COLO668 (cell line): ENCODE measurements around the gene CD300LF.

Source experiments
- DNase-seq: peaks from one replicate; lab custom pipeline; 2025; ENCODE audit not compliant: unreplicated experiment; lab: John Stamatoyannopoulos, UW

Gene CD300LF

GRCh38 chr17:74746376-74746775 lies 33.7 kb upstream of the CD300LF start:
- DNase-seq = no peak

GRCh38 chr17:74745548-74746177 lies 32.9 kb upstream of the CD300LF start:
- DNase-seq = no peak

GRCh38 chr17:74744714-74745547 lies 32.2 kb upstream of the CD300LF start:
- DNase-seq = peak; percentile 56

GRCh38 chr17:74744349-74744713 lies 31.6 kb upstream of the CD300LF start:
- no peak for DNase-seq

GRCh38 chr17:74743755-74744154 lies 31.0 kb upstream of the CD300LF start:
- DNase-seq = no peak

- DNase-seq = no peak
These were observed 30.3 kb upstream of the CD300LF start for GRCh38 chr17:74742978-74743545.

GRCh38 chr17:74742153-74742515 lies 29.4 kb upstream of the CD300LF start:
- DNase-seq = peak; percentile 74

DNA sequence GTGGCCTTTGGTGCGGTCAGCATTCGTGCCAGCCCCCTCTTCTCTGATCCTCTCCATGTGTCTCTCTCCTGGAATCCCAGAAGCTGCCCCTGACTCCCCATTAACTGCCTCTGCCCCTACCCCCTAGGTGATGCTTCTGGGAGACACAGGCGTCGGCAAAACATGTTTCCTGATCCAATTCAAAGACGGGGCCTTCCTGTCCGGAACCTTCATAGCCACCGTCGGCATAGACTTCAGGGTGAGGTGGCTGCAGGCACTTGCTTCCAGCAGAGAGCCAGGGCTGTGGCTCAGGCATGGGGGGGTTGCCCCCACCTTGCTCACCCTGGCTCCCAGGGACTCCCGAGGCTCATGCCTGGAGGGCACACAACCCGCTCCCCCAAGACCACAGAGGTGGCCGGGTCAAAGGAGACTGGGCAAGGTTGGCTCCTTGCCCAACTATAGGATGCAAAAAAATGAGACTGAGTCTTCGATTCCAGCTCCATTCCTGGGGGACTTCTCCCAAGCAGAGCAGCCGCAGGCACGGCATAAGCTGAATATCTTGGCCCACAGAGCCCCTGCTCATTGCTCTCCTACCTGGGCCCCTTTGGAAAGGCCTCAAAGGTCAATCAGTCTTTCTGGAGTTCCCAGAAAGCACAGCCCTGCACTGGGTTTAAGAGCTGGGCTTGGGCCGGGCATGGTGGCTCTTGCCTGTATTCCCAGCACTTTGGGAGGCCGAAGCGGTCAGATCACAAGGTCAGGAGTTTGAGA lies 28.1 kb upstream of the CD300LF start:
- no peak for DNase-seq

GRCh38 chr17:74740173-74740572 lies 27.4 kb upstream of the CD300LF start:
- DNase-seq = no peak

GRCh38 chr17:74739227-74739831 lies 26.6 kb upstream of the CD300LF start:
- DNase-seq = no peak

DNA sequence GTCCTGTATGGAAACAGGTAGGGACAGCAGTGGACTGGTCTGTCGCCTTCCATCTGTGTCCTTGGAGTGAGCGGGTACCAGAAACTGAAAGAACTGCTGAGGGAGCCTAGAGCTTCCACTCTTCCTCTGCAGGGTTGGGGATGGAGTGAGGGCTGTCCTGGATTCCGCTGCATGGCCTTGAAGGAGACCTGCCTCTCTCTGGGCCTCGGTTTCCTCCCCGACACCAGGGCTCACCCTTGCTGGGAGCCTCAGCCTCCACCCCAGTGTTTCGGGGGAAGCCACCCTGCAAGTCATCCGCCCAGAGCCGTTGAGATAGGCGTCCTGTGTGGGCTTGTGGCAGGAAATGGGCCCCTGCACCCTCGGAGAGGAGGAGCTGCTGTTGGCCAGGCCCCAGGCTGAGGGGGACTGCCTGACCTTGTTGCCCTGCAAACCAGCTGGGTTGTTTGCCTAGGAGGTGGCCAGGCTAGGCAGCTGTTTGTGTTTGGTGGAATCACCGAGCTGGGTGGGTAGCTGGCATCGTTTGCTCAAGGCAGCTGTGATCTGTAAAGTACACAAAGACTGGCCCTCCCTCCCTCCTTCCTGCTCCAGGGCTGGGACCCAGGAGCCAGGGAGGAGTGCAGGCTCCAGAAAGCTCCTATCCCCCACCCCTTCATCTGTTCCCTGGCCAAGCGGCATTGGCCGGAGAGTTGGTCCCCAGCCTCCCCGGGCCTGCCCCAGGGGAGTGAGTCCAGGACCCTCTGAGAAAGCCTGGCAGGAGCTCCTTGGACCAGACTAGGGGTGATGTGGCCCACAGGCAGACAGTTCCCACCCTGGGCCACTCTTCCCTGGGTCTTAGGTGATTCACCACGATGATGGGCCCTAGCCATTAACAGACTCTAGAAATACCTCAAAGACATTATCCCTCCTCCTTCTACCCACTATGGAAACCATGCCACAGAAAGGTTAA lies 25.6 kb upstream of the CD300LF start:
- DNase-seq = peak; percentile 63

GRCh38 chr17:74737299-74738050 lies 24.8 kb upstream of the CD300LF start:
- DNase-seq = peak; percentile 31

DNA sequence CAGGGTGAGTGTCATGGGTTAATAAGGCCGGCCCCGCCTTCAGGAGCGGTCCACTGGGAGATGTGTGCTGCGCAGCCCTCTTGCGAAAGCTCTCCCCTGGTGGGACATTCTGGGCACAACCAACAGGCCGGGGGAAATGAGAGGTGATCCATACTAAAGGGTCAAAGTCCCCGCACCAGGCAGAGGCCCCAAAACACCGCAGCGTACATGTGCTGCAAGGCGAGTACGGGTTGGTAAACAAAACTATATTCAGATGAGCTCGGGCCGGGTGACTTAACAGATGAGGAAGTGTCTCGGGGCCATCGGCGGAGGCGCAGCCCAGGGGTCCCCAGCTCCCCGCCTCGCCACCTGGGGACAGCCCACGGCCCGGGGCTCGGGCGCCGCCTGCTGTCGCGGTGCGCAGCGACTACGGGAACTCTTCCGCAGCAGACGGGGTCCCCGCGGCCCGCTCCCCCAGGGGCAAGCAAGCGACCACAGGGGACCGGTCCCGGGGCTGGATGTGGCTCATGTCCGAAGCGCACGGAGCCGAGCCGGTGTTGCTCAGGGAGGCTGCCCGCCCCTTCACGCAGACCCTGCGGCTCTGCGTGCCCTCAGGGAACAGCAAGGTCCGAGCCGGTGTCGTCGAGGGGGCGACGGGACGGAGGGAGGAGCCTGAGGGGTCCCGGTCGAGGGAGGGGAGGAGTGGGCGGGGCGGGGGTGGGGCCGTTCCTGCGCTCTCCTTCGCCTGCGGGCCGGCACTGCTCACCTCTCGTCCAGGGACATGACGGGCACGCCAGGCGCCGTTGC lies 24.0 kb upstream of the CD300LF start, which contains the start of gene RAB37:
Gene RAB37 (plus strand): TSS at position 744 of the 786 bp plus-strand sequence. CDS start 17 bp downstream, at position 761.
- DNase-seq = peak; percentile 72

GRCh38 chr17:74734256-74734655 lies 21.5 kb upstream of the CD300LF start:
- DNase-seq = no peak

GRCh38 chr17:74733365-74734122 lies 20.8 kb upstream of the CD300LF start:
- DNase-seq = no peak

DNA sequence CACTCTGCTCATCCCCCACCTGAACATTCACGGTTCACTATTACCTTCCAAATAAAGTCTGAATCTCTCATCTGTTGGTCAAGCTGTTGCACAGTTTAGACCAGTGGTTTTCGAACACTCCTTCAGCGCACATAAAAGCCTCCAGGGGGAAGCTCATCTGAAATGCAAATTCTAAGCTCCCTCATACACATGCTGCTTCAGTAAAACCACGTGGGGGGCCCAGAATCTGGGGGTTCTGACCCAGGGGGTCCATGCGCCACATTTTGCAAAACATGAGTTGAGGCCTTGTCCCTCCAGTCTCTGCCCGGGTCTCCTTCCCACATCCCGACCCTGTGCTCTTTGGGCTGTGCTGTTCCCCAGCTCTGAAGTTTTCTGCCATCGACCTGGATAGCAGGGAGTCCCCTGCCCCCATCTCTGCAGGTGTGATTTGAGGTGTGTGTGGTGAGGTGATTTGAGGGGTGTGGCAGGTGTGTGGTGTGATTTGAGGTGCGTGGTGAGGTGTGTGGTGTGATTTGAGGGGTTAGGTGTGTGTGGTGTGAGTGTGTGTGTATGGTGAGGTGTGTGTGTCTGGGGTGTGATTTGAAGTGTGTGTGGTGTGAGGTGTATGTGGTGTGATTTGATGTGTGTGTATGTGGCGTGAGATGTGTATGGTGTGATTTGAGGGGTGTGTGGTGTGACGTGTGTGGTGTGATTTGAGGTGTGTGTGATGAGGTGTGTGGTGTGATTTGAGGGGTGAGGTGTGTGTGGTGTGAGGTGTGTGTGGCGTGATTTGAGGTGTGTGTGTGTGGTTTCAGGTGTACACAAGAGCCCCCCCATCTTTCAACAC lies 19.5 kb upstream of the CD300LF start:
- DNase-seq = no peak

GRCh38 chr17:74731347-74731605 lies 18.6 kb upstream of the CD300LF start:
- DNase-seq = no peak
